IMR-90 (cell line): ENCODE measurements around the gene DENND2C. TPM values are rescaled to one million over a fixed set of nuclear protein-coding genes. Genes with fewer than 3 reads are reported as not detected.

ENCODE experiments used
- ATAC-seq: fragments of 200-7000 bp; cut with Tn5 transposase; 2 replicates; pipeline ENCODE4 v1.9.1; 2020; ENCODE audit warnings: low read depth, mild to moderate bottlenecking, moderate library complexity
- BruUV-seq: library from RNA; stranded (reverse); fragments of 400-500 nt; replicated peaks from 2 replicates; lab custom pipeline; 2021; lab: Mats Ljungman, UMichigan
- CTCF ChIA-PET: fragments of 300-600 bp; formaldehyde crosslinking; extraction: SDS; loops from one replicate; lab custom pipeline; 2021; ENCODE audit warnings: antibody characterized with exemption; lab: Yijun Ruan, JAX
- POLR2A ChIA-PET: fragments of 300-600 bp; sonication (Branson Sonifier 250); formaldehyde crosslinking; loops from one replicate; lab custom pipeline; 2022; ENCODE audit warnings: antibody characterized with exemption; ENCODE audit not compliant: unreplicated experiment; lab: Charles Lee
- DNase-seq: peaks from one replicate; pipeline ENCODE4 v3.0.0; 2013
- H2AFZ ChIP-seq: replicated peaks from 2 replicates; pipeline ENCODE3; 2013; ENCODE audit warnings: low read length, mild to moderate bottlenecking; ENCODE audit not compliant: poor library complexity
- H2AK5ac ChIP-seq: 2 replicates; pipeline ENCODE4 v1.6.1; 2013; ENCODE audit warnings: low read depth, low read length, inconsistent platforms
- H2AK9ac ChIP-seq: replicated peaks from 2 replicates; pipeline ENCODE3; 2013; ENCODE audit warnings: mild to moderate bottlenecking, low read depth, low read length, moderate library complexity; ENCODE audit not compliant: poor library complexity
- H2BK120ac ChIP-seq: 2 replicates; pipeline ENCODE4 v1.6.1; 2013; ENCODE audit warnings: low read depth, low read length, inconsistent platforms
- H2BK15ac ChIP-seq: 3 replicates; pipeline ENCODE4 v1.6.1; 2013; ENCODE audit warnings: low read depth, low read length, inconsistent platforms
- H2BK20ac ChIP-seq: 2 replicates; pipeline ENCODE4 v1.6.1; 2013; ENCODE audit warnings: low read depth, mild to moderate bottlenecking, inconsistent platforms, low read length, moderate library complexity
- H2BK5ac ChIP-seq: 2 replicates; pipeline ENCODE4 v1.6.1; 2013; ENCODE audit warnings: mild to moderate bottlenecking, low read depth, low read length, inconsistent platforms; ENCODE audit not compliant: poor library complexity, severe bottlenecking
- H3K14ac ChIP-seq: replicated peaks from 2 replicates; pipeline ENCODE4 v1.6.1; 2013; ENCODE audit warnings: low read depth, low read length, inconsistent platforms
- H3K18ac ChIP-seq: 2 replicates; pipeline ENCODE4 v1.6.1; 2013; ENCODE audit warnings: low read depth, low read length, control low read depth
- H3K23ac ChIP-seq: 2 replicates; pipeline ENCODE4 v1.6.1; 2013; ENCODE audit warnings: low read depth, low read length, inconsistent platforms
- H3K27ac ChIP-seq: 2 replicates; pipeline ENCODE4 v1.5.1; 2013; ENCODE audit warnings: mild to moderate bottlenecking, control low read depth, low read length; ENCODE audit not compliant: insufficient read depth
- H3K27me3 ChIP-seq: 2 replicates; pipeline ENCODE4 v1.6.1; 2013; ENCODE audit warnings: low read length; ENCODE audit not compliant: control insufficient read depth, insufficient read depth
- H3K36me3 ChIP-seq: 2 replicates; pipeline ENCODE4 v1.6.1; 2013; ENCODE audit warnings: low read length, mixed read lengths; ENCODE audit not compliant: control insufficient read depth, insufficient read depth
- H3K4ac ChIP-seq: 2 replicates; pipeline ENCODE4 v1.6.1; 2013; ENCODE audit warnings: low read depth, low read length, inconsistent platforms
- H3K4me1 ChIP-seq: 2 replicates; pipeline ENCODE4 v1.6.1; 2013; ENCODE audit warnings: low read length, mixed read lengths; ENCODE audit not compliant: control insufficient read depth, insufficient read depth
- H3K4me2 ChIP-seq: 2 replicates; pipeline ENCODE4 v1.6.1; 2013; ENCODE audit warnings: low read depth, mild to moderate bottlenecking, control low read depth, low read length, moderate library complexity
- H3K4me3 ChIP-seq: 2 replicates; pipeline ENCODE4 v1.5.1; 2013; ENCODE audit warnings: low read depth, mild to moderate bottlenecking, control low read depth, low read length, moderate library complexity; ENCODE audit not compliant: insufficient read depth
- H3K56ac ChIP-seq: 2 replicates; pipeline ENCODE4 v1.6.1; 2013; ENCODE audit warnings: low read length, inconsistent platforms; ENCODE audit not compliant: insufficient read depth; ENCODE audit errors: extremely low read depth
- H3K79me1 ChIP-seq, 2 experiments: 2 replicates each; pipeline ENCODE4 v1.6.1; 2013; ENCODE audit warnings: low read length in 2 of 2, inconsistent platforms in 1 of 2, low read depth in 1 of 2
- H3K9ac ChIP-seq: 2 replicates; pipeline ENCODE4 v1.6.1; 2013; ENCODE audit warnings: low read depth, low read length, control low read depth
- H3K9me1 ChIP-seq: 2 replicates; pipeline ENCODE4 v1.6.1; 2013; ENCODE audit warnings: low read length, inconsistent platforms; ENCODE audit not compliant: insufficient read depth
- H3K9me3 ChIP-seq: 2 replicates; pipeline ENCODE4 v1.6.1; 2013; ENCODE audit warnings: low read length; ENCODE audit not compliant: control insufficient read depth, insufficient read depth
- H4K20me1 ChIP-seq: 2 replicates; pipeline ENCODE4 v1.6.1; 2013; ENCODE audit warnings: low read length, inconsistent platforms; ENCODE audit not compliant: insufficient read depth
- H4K5ac ChIP-seq: 2 replicates; pipeline ENCODE4 v1.6.1; 2013; ENCODE audit warnings: mild to moderate bottlenecking, low read depth, low read length, control low read depth
- H4K8ac ChIP-seq, 2 experiments: 2 replicates each; pipeline ENCODE4 v1.6.1; 2013; ENCODE audit warnings: low read depth in 2 of 2, low read length in 2 of 2, control low read depth in 1 of 2, inconsistent platforms in 1 of 2
- H4K91ac ChIP-seq: 2 replicates; pipeline ENCODE4 v1.6.1; 2013; ENCODE audit warnings: low read depth, low read length, inconsistent platforms; ENCODE audit not compliant: insufficient read depth
- BHLHE40 ChIP-seq: fragments of 150-350 bp; IDR thresholded peaks from 2 replicates; pipeline ENCODE4 v1.6.1; 2016; ENCODE audit warnings: mild to moderate bottlenecking, low read depth, low read length
- CEBPB ChIP-seq: IDR thresholded peaks from 2 replicates; pipeline ENCODE4 v1.6.1; 2012; ENCODE audit warnings: low read depth, low read length, improper control_type of control experiment
- CHD1 ChIP-seq: IDR thresholded peaks from 2 replicates; pipeline ENCODE4 v1.6.1; 2012; ENCODE audit warnings: low read depth, low read length, improper control_type of control experiment
- CTCF ChIP-seq: conservative IDR thresholded peaks from 2 replicates; pipeline ENCODE4 v1.5.1; 2012; ENCODE audit warnings: mild to moderate bottlenecking, low read depth, low read length, improper control_type of control experiment
- ELK1 ChIP-seq: fragments of 150-350 bp; IDR thresholded peaks from 2 replicates; pipeline ENCODE4 v1.6.1; 2016; ENCODE audit warnings: low read depth, mild to moderate bottlenecking, low read length, moderate library complexity, borderline replicate concordance
- FOS ChIP-seq: fragments of 150-350 bp; IDR thresholded peaks from 2 replicates; pipeline ENCODE4 v1.6.1; 2016; ENCODE audit warnings: low read depth, low read length
- MAFK ChIP-seq: IDR thresholded peaks from 2 replicates; pipeline ENCODE4 v1.6.1; 2012; ENCODE audit warnings: low read depth, low read length, improper control_type of control experiment
- MAZ ChIP-seq: IDR thresholded peaks from 2 replicates; pipeline ENCODE4 v1.6.1; 2012; ENCODE audit warnings: low read depth, mild to moderate bottlenecking, low read length, improper control_type of control experiment, moderate library complexity, borderline replicate concordance
- MXI1 ChIP-seq: IDR thresholded peaks from 2 replicates; pipeline ENCODE4 v1.6.1; 2012; ENCODE audit warnings: low read depth, mild to moderate bottlenecking, low read length, moderate library complexity, borderline replicate concordance
- NFE2L2 ChIP-seq: fragments of 150-350 bp; IDR thresholded peaks from 2 replicates; pipeline ENCODE4 v1.6.1; 2016; ENCODE audit warnings: low read depth, mild to moderate bottlenecking, low read length
- POLR2A ChIP-seq: IDR thresholded peaks from 2 replicates; pipeline ENCODE4 v1.6.1; 2012; ENCODE audit warnings: mild to moderate bottlenecking, low read depth, low read length
- RAD21 ChIP-seq: IDR thresholded peaks from 2 replicates; pipeline ENCODE4 v1.6.1; 2012; ENCODE audit warnings: low read length, improper control_type of control experiment
- RCOR1 ChIP-seq: IDR thresholded peaks from 2 replicates; pipeline ENCODE4 v1.6.1; 2012; ENCODE audit warnings: mild to moderate bottlenecking, low read length, improper control_type of control experiment; ENCODE audit not compliant: insufficient replicate concordance
- RFX5 ChIP-seq: IDR thresholded peaks from 2 replicates; pipeline ENCODE4 v1.8.0; 2012; ENCODE audit warnings: low read depth, mild to moderate bottlenecking, low read length, moderate library complexity
- SMC3 ChIP-seq: fragments of 150-350 bp; IDR thresholded peaks from 2 replicates; pipeline ENCODE4 v1.6.1; 2016; ENCODE audit warnings: low read depth, mild to moderate bottlenecking, antibody characterized with exemption, low read length, moderate library complexity
- whole genome bisulfite sequencing, 2 experiments: methylation state at CpG; one replicate each; pipeline versions ENCODE4 v1.1.5 to v1.1.7; 2013; ENCODE audit warnings: missing lambda C conversion rate in 2 of 2; ENCODE audit not compliant: insufficient read length in 1 of 2; ENCODE audit errors: extremely low coverage in 2 of 2; 5-methylcytosine and 5-hydroxymethylcytosine counted together
- dilution Hi-C: fragments of 300-500 bp; cut with HindIII; formaldehyde crosslinking; loops from one replicate; pipeline ENCODE4 v1.14.3; 2018; ENCODE audit warnings: low sequenced_read_pairs; ENCODE audit not compliant: unreplicated experiment
- in situ Hi-C: fragments of 300-500 bp; cut with MboI; formaldehyde crosslinking; loops from 3 replicates; pipeline ENCODE4 v1.14.3; 2019; ENCODE audit warnings: low sequenced_read_pairs, inconsistent platforms, mixed read lengths
- intact Hi-C: fragments of 100-400 bp; cut with micrococcal nuclease; formaldehyde crosslinking; loops from 2 replicates; pipeline ENCODE4 v1.10.0; 2022
- polyA plus RNA-seq, 3 experiments: library from polyadenylated mRNA; depleted of rRNA; stranded (reverse); fragments of >200 nt; gene quantifications; 2 replicates each; pipeline ENCODE4 v1.2.3, GENCODE V29; 2012; ENCODE audit warnings: low replicate concordance in 1 of 3
- total RNA-seq: library from RNA; depleted of rRNA; stranded (reverse); fragments of >200 nt; gene quantifications from 2 replicates; pipeline ENCODE4 v1.2.3, GENCODE V29; 2012
- TF ChIP-seq, protein P1 (sequence below): fragments of 150-350 bp; IDR thresholded peaks from 2 replicates; pipeline ENCODE4 v1.6.1; 2017; ENCODE audit warnings: mild to moderate bottlenecking, antibody characterized with exemption, low read length, low read depth

DENND2C gene
- total and polyA plus RNA-seq, 2 of the 4 experiments (the other 2 are of a cell fraction), result 0.58 to 2.2 TPM

DNA sequence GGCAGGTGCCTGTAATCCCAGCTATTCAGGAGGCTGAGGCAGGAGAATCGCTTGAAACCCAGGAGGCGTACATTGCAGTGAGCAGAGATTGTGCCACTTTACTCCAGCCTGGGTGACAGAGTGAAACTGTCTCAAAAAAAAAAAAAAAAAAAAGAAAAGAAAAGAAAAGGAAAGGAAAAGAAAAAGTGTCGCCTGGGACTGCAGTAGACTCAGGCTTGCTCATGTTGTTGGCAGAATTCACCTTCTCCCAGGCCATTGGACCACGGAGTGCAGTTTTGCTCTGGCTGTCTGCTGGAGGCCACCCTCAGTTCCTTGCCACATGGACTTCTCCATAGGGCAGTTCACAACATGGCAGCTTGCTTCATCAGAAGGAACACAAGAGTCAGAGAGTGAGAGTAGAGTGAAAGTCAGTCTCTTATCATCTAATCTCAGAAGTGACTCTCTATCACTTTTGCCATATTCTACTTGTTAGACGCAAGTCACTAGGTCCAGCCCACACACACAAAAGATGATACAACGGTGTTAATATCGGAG is 117.7 kb downstream of the DENND2C start:
- dilution Hi-C loops (no loop called here), intact Hi-C loops (no loop called here), in situ Hi-C loops (no loop called here)
- Histone ChIP-seq H2BK5ac (no peak overlapping the region), H2AFZ (no peak overlapping the region), H3K14ac (no peak overlapping the region), H4K91ac (no peak overlapping the region), H2BK20ac (no peak overlapping the region), H3K9ac (no peak overlapping the region), H4K8ac (no peak overlapping the region), H2BK120ac (no peak overlapping the region), H3K56ac (no peak overlapping the region), H2AK5ac (no peak overlapping the region), H3K4ac (no peak overlapping the region), H3K9me3 (no peaks in the 10 kb centered on the region), H3K27me3 (no peaks in the 10 kb centered on the region), H3K4me1 (no peaks in the 10 kb centered on the region), H4K5ac (no peak overlapping the region), H3K18ac (no peak overlapping the region), H3K79me1 (no peaks in the 10 kb centered on the region), H4K20me1 (no peaks in the 10 kb centered on the region), H3K23ac (no peak overlapping the region), H2AK9ac (no peak overlapping the region), H3K36me3 (no peaks in the 10 kb centered on the region), H2BK15ac (no peak overlapping the region), H3K4me2 (no peak overlapping the region), H3K9me1 (no peaks in the 10 kb centered on the region), H3K27ac (no peak overlapping the region), H3K4me3 (no peak overlapping the region)
- WGBS, 2 experiments, result no CpG with 5 or more reads among the region's 7 CpGs
- TF ChIP-seq MAZ (no peak), CTCF (no peak), ELK1 (no peak), NFE2L2 (no peak), SMC3 (no peak), BHLHE40 (no peak), CHD1 (no peak), RAD21 (no peak), MXI1 (no peak), POLR2A (no peak), CEBPB (no peak), RFX5 (no peak), FOS (no peak), MAFK (no peak), RCOR1 (no peak)
- TF ChIP-seq, protein P1, sequence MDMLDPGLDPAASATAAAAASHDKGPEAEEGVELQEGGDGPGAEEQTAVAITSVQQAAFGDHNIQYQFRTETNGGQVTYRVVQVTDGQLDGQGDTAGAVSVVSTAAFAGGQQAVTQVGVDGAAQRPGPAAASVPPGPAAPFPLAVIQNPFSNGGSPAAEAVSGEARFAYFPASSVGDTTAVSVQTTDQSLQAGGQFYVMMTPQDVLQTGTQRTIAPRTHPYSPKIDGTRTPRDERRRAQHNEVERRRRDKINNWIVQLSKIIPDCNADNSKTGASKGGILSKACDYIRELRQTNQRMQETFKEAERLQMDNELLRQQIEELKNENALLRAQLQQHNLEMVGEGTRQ, result no peak
- BruUV-seq, result no TSS peak
- ChIA-PET POLR2A (no interaction called here), CTCF (no interaction called here)
- DNase-seq (no peak), ATAC-seq (no peak)
